GM18526 (cell line): ENCODE measurements around the gene UBA3.

Experiments used
- POLR2A ChIP-seq: IDR thresholded peaks from 3 replicates; pipeline ENCODE4 v1.6.1; 2011; ENCODE audit not compliant: insufficient read length; ENCODE audit errors: extremely low read depth

UBA3 gene

GRCh38 chr3:69107841-69108240 lies 27.7 kb upstream of the UBA3 start:
- no peak for TF ChIP-seq POLR2A

- no peak for TF ChIP-seq POLR2A
Measured at GRCh38 chr3:69105320-69105719, 25.2 kb upstream of the UBA3 start.

- no peak for TF ChIP-seq POLR2A
Measured at GRCh38 chr3:69104586-69104985, 24.4 kb upstream of the UBA3 start.

- no peak for TF ChIP-seq POLR2A
Measured at GRCh38 chr3:69103123-69103522, 23.0 kb upstream of the UBA3 start.

GRCh38 chr3:69102384-69102783 lies 22.2 kb upstream of the UBA3 start:
- TF ChIP-seq POLR2A: no peak

- TF ChIP-seq POLR2A: no peak
Measured at GRCh38 chr3:69099576-69099975, 19.4 kb upstream of the UBA3 start.

GRCh38 chr3:69097407-69098086 lies 17.4 kb upstream of the UBA3 start:
- no peak for TF ChIP-seq POLR2A

- TF ChIP-seq POLR2A: no peak
Measured at GRCh38 chr3:69096299-69096698, 16.1 kb upstream of the UBA3 start.

GRCh38 chr3:69095636-69096035 lies 15.5 kb upstream of the UBA3 start:
- TF ChIP-seq POLR2A: no peak

GRCh38 chr3:69094467-69095205 lies 14.5 kb upstream of the UBA3 start:
- TF ChIP-seq POLR2A: no peak

- TF ChIP-seq POLR2A: no peak
Measured at GRCh38 chr3:69092030-69092516, 11.9 kb upstream of the UBA3 start.

GRCh38 chr3:69091389-69092029 lies 11.3 kb upstream of the UBA3 start:
- TF ChIP-seq POLR2A: no peak

GRCh38 chr3:69090021-69090420 lies 9.9 kb upstream of the UBA3 start:
- no peak for TF ChIP-seq POLR2A

GRCh38 chr3:69088063-69088462 lies 7.9 kb upstream of the UBA3 start:
- no peak for TF ChIP-seq POLR2A

GRCh38 chr3:69087030-69087791 lies 7.0 kb upstream of the UBA3 start:
- no peak for TF ChIP-seq POLR2A
